T-helper 1 cell treated with Interleukin-12 subunit alpha and Interleukin-12 subunit beta and Interleukin-4 antibody, amounts not matched to agents 30 μg/mL and 1 μg/mL, for 36 hours (primary cell): Measurements from ENCODE around the gene ZNF32.

ENCODE experiments used
- H3K27ac Mint-ChIP-seq: one replicate; pipeline ENCODE4 v1.8.0; 2021; ENCODE audit warnings: mild to moderate bottlenecking, mixed read lengths
- H3K27me3 Mint-ChIP-seq: one replicate; pipeline ENCODE4 v1.8.0; 2021; ENCODE audit warnings: low read depth, mixed read lengths
- H3K36me3 Mint-ChIP-seq: one replicate; pipeline ENCODE4 v1.8.0; 2021; ENCODE audit warnings: low read depth, mixed read lengths
- H3K4me1 Mint-ChIP-seq: one replicate; pipeline ENCODE4 v1.8.0; 2021; ENCODE audit warnings: low read depth, mixed read lengths
- H3K4me3 Mint-ChIP-seq: one replicate; pipeline ENCODE4 v1.8.0; 2021; ENCODE audit warnings: mild to moderate bottlenecking, moderate library complexity, mixed read lengths
- H3K9me3 Mint-ChIP-seq: one replicate; pipeline ENCODE4 v1.8.0; 2021; ENCODE audit warnings: mixed read lengths

The ZNF32 gene

DNA sequence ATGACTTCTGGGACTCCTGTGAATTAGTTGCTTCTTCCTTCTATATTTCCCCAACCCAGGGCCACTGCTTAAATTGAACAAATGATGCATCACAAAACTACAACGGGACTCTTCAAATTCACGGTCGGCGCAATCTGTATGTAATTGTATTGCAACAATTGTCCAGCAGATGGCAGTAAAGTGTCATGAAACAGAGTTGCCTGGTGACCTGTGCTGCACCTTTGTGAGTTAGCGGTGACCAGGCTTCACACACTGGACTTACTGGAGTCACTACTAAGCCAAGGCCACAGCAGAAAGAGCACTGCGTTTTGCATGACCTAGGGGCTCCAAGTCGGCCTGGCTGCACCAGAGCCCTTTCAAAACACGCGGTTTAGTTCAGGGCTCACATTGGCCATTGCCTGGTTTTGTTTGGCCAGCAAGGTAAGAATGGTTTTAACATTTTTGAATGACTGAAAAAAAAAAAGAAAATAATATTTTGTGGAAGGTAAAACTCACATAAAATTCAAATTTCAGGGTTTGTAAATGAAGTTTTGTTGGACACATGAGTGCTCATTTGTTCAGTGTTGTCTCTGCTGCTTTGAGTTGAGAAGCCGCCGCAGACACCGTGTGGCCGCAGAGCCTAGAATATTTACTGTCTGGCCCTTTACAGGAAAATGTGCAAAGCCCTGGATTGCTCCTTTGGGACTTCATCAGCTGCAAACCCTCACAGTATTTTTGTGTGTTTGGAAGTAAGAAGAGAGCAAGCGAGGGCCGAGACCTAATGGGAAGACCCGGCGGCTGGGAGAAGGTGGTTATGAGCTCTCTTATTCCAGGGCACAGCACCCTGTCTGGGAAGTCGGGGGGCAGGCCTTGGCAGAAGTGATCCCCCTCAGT lies 23.2 kb upstream of the ZNF32 start:
- Mint-ChIP-seq H3K4me3 (no peak overlapping the region), H3K27ac (no peak overlapping the region), H3K9me3 (no peaks in the 10 kb centered on the region), H3K36me3 (no peaks in the 10 kb centered on the region), H3K27me3 (peaks cover 25% of the 10 kb centered on the region), H3K4me1 (peaks cover 3% of the 10 kb centered on the region)

- H3K4me1 Mint-ChIP-seq = peaks cover 3% of the 10 kb centered on the region
- H3K36me3 Mint-ChIP-seq = no peaks in the 10 kb centered on the region
- no peak overlapping the region for H3K4me3 Mint-ChIP-seq
- no peak overlapping the region for H3K27ac Mint-ChIP-seq
- no peaks in the 10 kb centered on the region for H3K9me3 Mint-ChIP-seq
- H3K27me3 Mint-ChIP-seq = peaks cover 47% of the 10 kb centered on the region
Observed at GRCh38 chr10:43669386-43669785, 20.7 kb upstream of the ZNF32 start.

GRCh38 chr10:43667761-43668386 lies 19.2 kb upstream of the ZNF32 start:
- Mint-ChIP-seq H3K4me3 (no peak overlapping the region), H3K4me1 (peaks cover 3% of the 10 kb centered on the region), H3K9me3 (no peaks in the 10 kb centered on the region), H3K36me3 (no peaks in the 10 kb centered on the region), H3K27ac (no peak overlapping the region), H3K27me3 (peaks cover 45% of the 10 kb centered on the region)

DNA sequence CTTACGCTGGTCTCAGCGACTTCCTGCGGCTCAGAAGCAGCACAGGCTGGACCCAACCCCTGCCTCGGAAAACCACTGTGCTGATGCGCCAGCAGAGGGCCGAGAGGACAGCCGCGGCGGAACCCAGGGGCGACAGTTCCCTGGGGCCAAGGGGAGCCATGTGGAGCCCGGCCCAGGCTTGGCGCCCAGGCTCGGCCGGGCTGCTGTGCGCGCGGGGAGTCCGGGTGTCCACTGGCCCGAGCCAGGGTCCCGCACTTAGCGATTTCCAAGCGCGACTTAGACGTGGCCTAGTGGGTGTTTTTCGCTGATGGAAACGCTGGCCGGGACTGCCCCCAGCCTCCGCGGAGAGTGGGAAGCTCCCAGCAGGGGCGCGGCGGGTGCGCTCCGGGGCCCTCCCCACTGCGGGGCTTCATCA lies 18.6 kb upstream of the ZNF32 start:
- Mint-ChIP-seq H3K4me3 (no peak overlapping the region), H3K27ac (no peak overlapping the region), H3K4me1 (peaks cover 3% of the 10 kb centered on the region), H3K27me3 (peaks cover 46% of the 10 kb centered on the region), H3K9me3 (no peaks in the 10 kb centered on the region), H3K36me3 (no peaks in the 10 kb centered on the region)

GRCh38 chr10:43666552-43666951 lies 17.9 kb upstream of the ZNF32 start:
- Mint-ChIP-seq H3K4me1 (peaks cover under 1% of the 10 kb centered on the region), H3K27me3 (peaks cover 43% of the 10 kb centered on the region), H3K4me3 (no peak overlapping the region), H3K36me3 (no peaks in the 10 kb centered on the region), H3K27ac (no peak overlapping the region), H3K9me3 (no peaks in the 10 kb centered on the region)

DNA sequence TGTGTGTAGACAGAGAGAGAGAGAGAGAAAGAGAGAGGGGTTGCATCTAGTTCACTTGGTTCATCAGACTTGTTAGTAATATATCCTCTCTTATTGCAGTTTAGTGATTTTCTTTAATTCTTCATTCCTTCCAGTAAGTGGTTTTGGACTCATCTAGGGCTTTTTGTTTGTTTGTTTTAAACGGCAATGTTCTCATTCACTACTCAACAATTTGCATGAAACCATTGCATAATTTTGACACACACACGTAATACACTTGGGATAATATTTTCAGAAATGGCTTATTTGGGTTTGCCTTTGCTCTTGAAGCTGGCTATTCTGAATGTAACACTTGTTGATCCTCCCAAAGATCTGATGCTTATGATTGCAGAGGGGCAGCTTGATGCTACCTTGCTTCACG lies 16.4 kb upstream of the ZNF32 start:
- Mint-ChIP-seq H3K36me3 (no peaks in the 10 kb centered on the region), H3K4me1 (no peaks in the 10 kb centered on the region), H3K4me3 (no peak overlapping the region), H3K27me3 (peaks cover 41% of the 10 kb centered on the region), H3K9me3 (no peaks in the 10 kb centered on the region), H3K27ac (no peak overlapping the region)

- H3K4me1 Mint-ChIP-seq = no peaks in the 10 kb centered on the region
- H3K27me3 Mint-ChIP-seq = peaks cover 16% of the 10 kb centered on the region
- no peaks in the 10 kb centered on the region for H3K9me3 Mint-ChIP-seq
- no peaks in the 10 kb centered on the region for H3K36me3 Mint-ChIP-seq
- no peak overlapping the region for H3K27ac Mint-ChIP-seq
- no peak overlapping the region for H3K4me3 Mint-ChIP-seq
Observed at GRCh38 chr10:43658227-43658626, 9.5 kb upstream of the ZNF32 start.

- peaks cover 11% of the 10 kb centered on the region for H3K27me3 Mint-ChIP-seq
- no peaks in the 10 kb centered on the region for H3K36me3 Mint-ChIP-seq
- H3K9me3 Mint-ChIP-seq = no peaks in the 10 kb centered on the region
- no peak overlapping the region for H3K4me3 Mint-ChIP-seq
- H3K27ac Mint-ChIP-seq = no peak overlapping the region
- H3K4me1 Mint-ChIP-seq = no peaks in the 10 kb centered on the region
Observed at GRCh38 chr10:43655311-43655710, 6.6 kb upstream of the ZNF32 start.

DNA sequence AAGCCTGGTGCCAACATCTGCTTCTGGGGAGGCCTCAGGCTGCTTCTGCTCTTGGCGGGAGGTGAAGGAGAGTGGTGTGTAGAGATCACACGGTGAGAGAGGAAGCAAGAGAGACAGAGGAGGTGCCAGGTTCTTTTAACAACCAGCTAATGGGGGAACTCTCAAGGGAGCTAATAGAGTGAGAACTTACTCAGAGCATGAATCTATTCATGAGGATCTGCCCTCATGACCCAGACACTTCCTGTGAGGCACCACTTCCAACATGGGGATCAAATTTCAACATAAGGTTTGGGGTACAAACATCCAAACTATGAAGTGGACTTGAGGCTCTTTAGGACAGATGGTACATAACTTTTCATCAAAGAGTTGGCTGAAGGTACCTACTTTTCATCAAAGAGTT lies 5.1 kb upstream of the ZNF32 start:
- H3K4me3 Mint-ChIP-seq = no peak overlapping the region
- no peak overlapping the region for H3K27ac Mint-ChIP-seq
- H3K36me3 Mint-ChIP-seq = peaks cover 2% of the 10 kb centered on the region
- peaks cover 6% of the 10 kb centered on the region for H3K4me1 Mint-ChIP-seq
- H3K9me3 Mint-ChIP-seq = no peaks in the 10 kb centered on the region
- peaks cover 11% of the 10 kb centered on the region for H3K27me3 Mint-ChIP-seq

- Mint-ChIP-seq H3K4me1 (peaks cover 13% of the 10 kb centered on the region), H3K9me3 (peaks cover 35% of the 10 kb centered on the region), H3K4me3 (peak overlapping the region; percentile 93), H3K27ac (peak overlapping the region; percentile 52), H3K27me3 (peaks cover 6% of the 10 kb centered on the region), H3K36me3 (peaks cover 30% of the 10 kb centered on the region)
Observed at GRCh38 chr10:43649185-43649523, 473 bp upstream of the ZNF32 start.

- Mint-ChIP-seq H3K4me3 (peak overlapping the region; percentile 81), H3K36me3 (peaks cover 41% of the 10 kb centered on the region), H3K4me1 (peaks cover 13% of the 10 kb centered on the region), H3K9me3 (peaks cover 44% of the 10 kb centered on the region), H3K27ac (peak overlapping the region; percentile 73), H3K27me3 (no peaks in the 10 kb centered on the region)
Observed at GRCh38 chr10:43648095-43648397, 635 bp downstream of the ZNF32 start.

DNA sequence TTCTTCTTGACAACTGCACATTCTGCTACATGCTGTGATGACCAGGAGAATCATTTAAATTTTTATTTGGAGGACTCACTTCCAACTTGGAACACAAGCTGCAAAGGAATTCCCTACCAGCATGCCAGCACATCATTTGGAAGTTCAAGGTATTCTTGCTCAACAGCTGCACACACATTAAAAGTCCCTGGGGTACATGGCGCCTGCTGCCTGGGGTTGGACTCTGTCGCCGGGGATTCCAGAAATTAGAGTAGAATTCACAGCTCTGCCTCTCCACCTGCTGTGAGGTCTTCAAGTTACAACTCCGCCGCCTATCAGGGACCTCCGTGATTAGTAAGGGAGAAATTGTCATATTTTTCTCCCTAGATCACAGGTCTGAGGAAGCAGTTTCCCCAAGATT lies 1.1 kb downstream of the ZNF32 start:
- Mint-ChIP-seq H3K36me3 (peaks cover 41% of the 10 kb centered on the region), H3K27ac (peak overlapping the region; percentile 73), H3K4me1 (peaks cover 13% of the 10 kb centered on the region), H3K4me3 (peak overlapping the region; percentile 81), H3K9me3 (peaks cover 48% of the 10 kb centered on the region), H3K27me3 (no peaks in the 10 kb centered on the region)

DNA sequence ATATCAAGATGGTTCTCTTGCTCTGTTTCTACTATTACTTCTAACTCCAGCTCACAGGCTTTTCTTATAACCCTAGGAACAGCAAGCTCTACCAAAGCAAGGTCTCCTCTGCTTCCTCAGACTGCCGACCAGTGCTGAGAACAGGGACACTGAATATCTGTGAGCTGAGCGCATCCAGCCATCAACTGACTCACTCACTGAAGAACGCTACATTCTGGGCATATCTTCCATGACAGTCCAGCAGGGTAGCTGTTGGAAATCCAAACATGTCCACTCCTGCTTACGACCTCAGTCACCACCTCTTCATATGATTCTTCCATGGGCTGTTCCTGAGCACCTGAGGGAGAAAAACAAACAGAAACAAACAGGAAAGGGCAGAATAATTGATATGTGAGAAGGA lies 2.8 kb downstream of the ZNF32 start:
- no peaks in the 10 kb centered on the region for H3K27me3 Mint-ChIP-seq
- H3K27ac Mint-ChIP-seq = no peak overlapping the region
- peaks cover 41% of the 10 kb centered on the region for H3K36me3 Mint-ChIP-seq
- no peak overlapping the region for H3K4me3 Mint-ChIP-seq
- peaks cover 57% of the 10 kb centered on the region for H3K9me3 Mint-ChIP-seq
- peaks cover 13% of the 10 kb centered on the region for H3K4me1 Mint-ChIP-seq

DNA sequence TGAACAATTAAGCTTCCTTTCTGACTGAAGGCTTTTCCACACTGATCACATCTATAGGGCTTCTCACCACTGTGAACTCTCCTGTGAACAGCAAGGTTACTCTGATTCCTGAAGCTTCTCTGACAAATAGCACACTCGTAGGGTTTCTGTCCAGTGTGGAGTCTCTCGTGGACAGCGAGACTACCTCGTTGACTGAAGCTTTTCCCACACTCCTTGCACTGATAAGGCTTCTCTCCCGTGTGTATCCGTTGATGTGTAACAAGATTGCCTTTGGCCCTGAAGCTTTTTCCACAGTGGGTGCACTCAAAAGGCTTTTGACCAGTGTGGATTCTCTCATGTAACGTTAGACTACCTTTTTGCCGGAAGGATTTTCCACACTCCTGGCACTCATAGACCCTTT lies 4.4 kb downstream of the ZNF32 start:
- H3K4me3 Mint-ChIP-seq = no peak overlapping the region
- H3K9me3 Mint-ChIP-seq = peaks cover 62% of the 10 kb centered on the region
- H3K36me3 Mint-ChIP-seq = peaks cover 41% of the 10 kb centered on the region
- H3K27ac Mint-ChIP-seq = no peak overlapping the region
- H3K27me3 Mint-ChIP-seq = no peaks in the 10 kb centered on the region
- H3K4me1 Mint-ChIP-seq = peaks cover 11% of the 10 kb centered on the region

- Mint-ChIP-seq H3K4me1 (no peaks in the 10 kb centered on the region), H3K9me3 (peaks cover 60% of the 10 kb centered on the region), H3K36me3 (peaks cover 26% of the 10 kb centered on the region), H3K27ac (no peak overlapping the region), H3K27me3 (no peaks in the 10 kb centered on the region), H3K4me3 (no peak overlapping the region)
Observed at GRCh38 chr10:43640603-43641002, 8.1 kb downstream of the ZNF32 start.
